MM.1S (cell line): Measurements from ENCODE around the gene OR10G6.

Experiments used
- DNase-seq: peaks from one replicate; pipeline ENCODE4 v3.0.0-alpha.2; 2015
- H2AFZ ChIP-seq: fragments of 300-600 bp; sonication (generic); 2 replicates; pipeline ENCODE4 v1.6.0; 2016; ENCODE audit warnings: antibody characterized with exemption, low read length
- H3F3A ChIP-seq: fragments of 300-600 bp; sonication (generic); 2 replicates; pipeline ENCODE4 v1.6.1; 2016; ENCODE audit warnings: mild to moderate bottlenecking, antibody characterized with exemption, low read length, moderate library complexity, mixed read lengths; ENCODE audit not compliant: insufficient read depth
- H3K27ac ChIP-seq: fragments of 300-600 bp; sonication (generic); 2 replicates; pipeline ENCODE4 v1.5.1; 2016; ENCODE audit warnings: mild to moderate bottlenecking, low read length
- H3K27me3 ChIP-seq: fragments of 300-600 bp; sonication (generic); replicated peaks from 2 replicates; pipeline ENCODE4 v1.6.0; 2016; ENCODE audit warnings: low read length; ENCODE audit not compliant: insufficient read depth
- H3K36me3 ChIP-seq: fragments of 300-600 bp; sonication (generic); replicated peaks from 2 replicates; pipeline ENCODE4 v1.6.1; 2016; ENCODE audit warnings: mild to moderate bottlenecking, low read length, mixed read lengths; ENCODE audit not compliant: insufficient read depth
- H3K4me1 ChIP-seq: fragments of 300-600 bp; sonication (generic); 2 replicates; pipeline ENCODE4 v1.6.1; 2016; ENCODE audit warnings: low read length, mixed read lengths
- H3K4me2 ChIP-seq: fragments of 300-600 bp; sonication (generic); 2 replicates; pipeline ENCODE4 v1.6.0; 2016; ENCODE audit warnings: low read depth, low read length
- H3K4me3 ChIP-seq: fragments of 300-600 bp; sonication (generic); 2 replicates; pipeline ENCODE4 v1.5.1; 2016; ENCODE audit warnings: low read length, mixed read lengths
- H3K79me2 ChIP-seq: fragments of 300-600 bp; sonication (generic); 2 replicates; pipeline ENCODE4 v1.6.1; 2016; ENCODE audit warnings: mixed run types, low read length, mixed read lengths
- H3K9ac ChIP-seq: fragments of 300-600 bp; sonication (generic); 2 replicates; pipeline ENCODE4 v1.6.1; 2016; ENCODE audit warnings: low read length, mixed read lengths
- H3K9me2 ChIP-seq: fragments of 300-600 bp; sonication (generic); replicated peaks from 2 replicates; pipeline ENCODE4 v1.6.1; 2016; ENCODE audit warnings: mild to moderate bottlenecking, low read length, mixed read lengths; ENCODE audit not compliant: insufficient read depth
- H3K9me3 ChIP-seq: fragments of 300-600 bp; sonication (generic); replicated peaks from 2 replicates; pipeline ENCODE4 v1.6.1; 2016; ENCODE audit warnings: mild to moderate bottlenecking, low read length, mixed read lengths; ENCODE audit not compliant: insufficient read depth
- H4K20me1 ChIP-seq: fragments of 300-600 bp; sonication (generic); 2 replicates; pipeline ENCODE4 v1.6.1; 2016; ENCODE audit warnings: mild to moderate bottlenecking, low read length, moderate library complexity, mixed read lengths; ENCODE audit not compliant: insufficient read depth
- EZH2 ChIP-seq: fragments of 300-600 bp; sonication (generic); optimal IDR thresholded peaks from 2 replicates; pipeline ENCODE3; 2017; ENCODE audit warnings: low read depth, mild to moderate bottlenecking, antibody characterized with exemption, low read length, mixed read lengths
- EZH2phosphoT487 ChIP-seq: fragments of 300-600 bp; sonication (generic); IDR thresholded peaks from 2 replicates; pipeline ENCODE4 v1.6.1; 2018; ENCODE audit warnings: antibody characterized with exemption, low read length
- TF ChIP-seq, protein P1 (sequence below): fragments of 300-600 bp; sonication (generic); IDR thresholded peaks from 2 replicates; pipeline ENCODE4 v1.5.1; 2016; ENCODE audit warnings: antibody characterized with exemption, low read length, mixed read lengths

Gene OR10G6

GRCh38 chr11:124012697-124013096 is 17.7 kb upstream of the OR10G6 start, which contains the start of gene OR10G4:
TSS of gene OR10G4 (plus strand) at chr11:124012997. CDS start at chr11:124015575, 2,578 bp downstream.
- no peaks in the 10 kb centered on the region for H3F3A ChIP-seq
- DNase-seq = no peak
- H3K9ac ChIP-seq = no peak within 1 kb of the TSS
- no peaks in the 10 kb centered on the region for H4K20me1 ChIP-seq
- no peaks in the 10 kb centered on the region for H3K27me3 ChIP-seq
- no peaks in the 10 kb centered on the region for H3K79me2 ChIP-seq
- no peaks in the 10 kb centered on the region for H3K36me3 ChIP-seq
- no peak within 1 kb of the TSS for H3K4me3 ChIP-seq
- no peaks in the 10 kb centered on the region for H3K9me3 ChIP-seq
- H3K27ac ChIP-seq = no peak within 1 kb of the TSS
- TF ChIP-seq EZH2phosphoT487 = no peak
- H3K4me2 ChIP-seq = no peak within 1 kb of the TSS
- no peak within 1 kb of the TSS for H2AFZ ChIP-seq
- H3K4me1 ChIP-seq = no peaks in the 10 kb centered on the region
- no peaks in the 10 kb centered on the region for H3K9me2 ChIP-seq

DNA sequence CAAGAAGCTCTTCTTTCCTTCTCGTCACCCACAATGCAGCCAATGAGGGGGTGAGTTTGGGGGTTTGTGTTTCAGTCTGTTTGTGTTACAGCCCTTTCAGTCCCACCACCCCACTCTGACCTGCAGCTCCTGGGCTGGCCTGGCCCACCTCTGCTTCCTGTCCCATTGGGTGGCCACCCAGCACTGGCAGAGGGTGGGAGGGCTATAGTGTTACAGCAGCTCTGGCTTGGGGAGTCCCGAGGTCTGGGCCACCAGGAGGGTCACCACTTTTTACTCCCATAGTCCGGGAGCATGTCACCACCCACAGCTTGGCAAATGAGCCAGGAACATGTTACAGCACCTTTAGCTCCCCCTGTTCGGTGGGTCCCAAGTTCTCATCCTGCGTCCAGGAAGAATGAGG is 15.7 kb downstream of the OR10G6 start:
- no peaks in the 10 kb centered on the region for H3K4me1 ChIP-seq
- H2AFZ ChIP-seq = no peak overlapping the region
- no peaks in the 10 kb centered on the region for H3K36me3 ChIP-seq
- H3F3A ChIP-seq = no peaks in the 10 kb centered on the region
- no peaks in the 10 kb centered on the region for H3K9me3 ChIP-seq
- H3K27me3 ChIP-seq = no peaks in the 10 kb centered on the region
- H3K27ac ChIP-seq = no peak overlapping the region
- H3K9ac ChIP-seq = no peak overlapping the region
- H3K9me2 ChIP-seq = no peaks in the 10 kb centered on the region
- H3K4me3 ChIP-seq = no peak overlapping the region
- TF ChIP-seq EZH2 (no peak), EZH2phosphoT487 (no peak)
- TF ChIP-seq, protein P1, sequence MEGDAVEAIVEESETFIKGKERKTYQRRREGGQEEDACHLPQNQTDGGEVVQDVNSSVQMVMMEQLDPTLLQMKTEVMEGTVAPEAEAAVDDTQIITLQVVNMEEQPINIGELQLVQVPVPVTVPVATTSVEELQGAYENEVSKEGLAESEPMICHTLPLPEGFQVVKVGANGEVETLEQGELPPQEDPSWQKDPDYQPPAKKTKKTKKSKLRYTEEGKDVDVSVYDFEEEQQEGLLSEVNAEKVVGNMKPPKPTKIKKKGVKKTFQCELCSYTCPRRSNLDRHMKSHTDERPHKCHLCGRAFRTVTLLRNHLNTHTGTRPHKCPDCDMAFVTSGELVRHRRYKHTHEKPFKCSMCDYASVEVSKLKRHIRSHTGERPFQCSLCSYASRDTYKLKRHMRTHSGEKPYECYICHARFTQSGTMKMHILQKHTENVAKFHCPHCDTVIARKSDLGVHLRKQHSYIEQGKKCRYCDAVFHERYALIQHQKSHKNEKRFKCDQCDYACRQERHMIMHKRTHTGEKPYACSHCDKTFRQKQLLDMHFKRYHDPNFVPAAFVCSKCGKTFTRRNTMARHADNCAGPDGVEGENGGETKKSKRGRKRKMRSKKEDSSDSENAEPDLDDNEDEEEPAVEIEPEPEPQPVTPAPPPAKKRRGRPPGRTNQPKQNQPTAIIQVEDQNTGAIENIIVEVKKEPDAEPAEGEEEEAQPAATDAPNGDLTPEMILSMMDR = no peak
- no peaks in the 10 kb centered on the region for H3K79me2 ChIP-seq
- DNase-seq = no peak
- no peaks in the 10 kb centered on the region for H4K20me1 ChIP-seq
- H3K4me2 ChIP-seq = no peak overlapping the region

DNA sequence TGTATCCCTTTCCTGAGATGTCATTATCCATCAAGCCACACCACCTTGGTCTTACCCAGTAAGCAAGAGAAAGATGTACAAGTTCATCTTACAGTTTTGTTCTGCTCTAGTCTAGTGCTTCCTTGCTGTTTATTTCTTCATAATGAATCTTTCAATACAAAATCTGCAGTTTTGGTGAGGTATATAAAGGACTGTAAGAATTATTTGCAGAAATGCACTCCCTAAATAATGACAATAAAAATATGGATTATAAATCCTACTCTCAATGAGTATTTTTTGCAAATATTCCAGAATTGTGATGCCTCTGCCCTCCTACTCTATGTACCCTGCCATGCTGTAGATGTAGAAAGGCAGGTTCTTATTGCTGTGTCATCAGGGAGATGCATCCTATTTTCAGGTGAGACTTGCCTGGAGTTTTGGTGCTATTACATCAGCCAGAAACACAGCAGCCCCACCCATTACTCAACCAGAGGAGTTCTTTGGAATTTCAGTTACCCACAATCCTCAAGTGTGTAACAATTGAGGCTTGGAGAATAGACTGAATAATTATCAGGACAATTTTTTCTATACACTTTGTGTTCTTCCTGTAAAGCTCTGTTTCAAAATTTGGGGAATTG is 17.1 kb downstream of the OR10G6 start, which contains the start of gene OR10S1:
OR10S1 (minus strand) TSS at position 51 of the 617 bp plus-strand sequence. CDS start 117 bp downstream, outside the sequence.
- Histone ChIP-seq H3K36me3 (no peaks in the 10 kb centered on the region), H3K4me1 (no peaks in the 10 kb centered on the region), H3K9me3 (no peaks in the 10 kb centered on the region), H3F3A (no peaks in the 10 kb centered on the region), H3K9me2 (no peaks in the 10 kb centered on the region), H3K27me3 (no peaks in the 10 kb centered on the region), H3K4me3 (no peak within 1 kb of the TSS), H3K4me2 (no peak within 1 kb of the TSS), H3K79me2 (no peaks in the 10 kb centered on the region), H2AFZ (no peak within 1 kb of the TSS), H3K9ac (no peak within 1 kb of the TSS), H3K27ac (no peak within 1 kb of the TSS), H4K20me1 (no peaks in the 10 kb centered on the region)
- TF ChIP-seq, protein P1 = no peak
- DNase-seq = no peak

DNA sequence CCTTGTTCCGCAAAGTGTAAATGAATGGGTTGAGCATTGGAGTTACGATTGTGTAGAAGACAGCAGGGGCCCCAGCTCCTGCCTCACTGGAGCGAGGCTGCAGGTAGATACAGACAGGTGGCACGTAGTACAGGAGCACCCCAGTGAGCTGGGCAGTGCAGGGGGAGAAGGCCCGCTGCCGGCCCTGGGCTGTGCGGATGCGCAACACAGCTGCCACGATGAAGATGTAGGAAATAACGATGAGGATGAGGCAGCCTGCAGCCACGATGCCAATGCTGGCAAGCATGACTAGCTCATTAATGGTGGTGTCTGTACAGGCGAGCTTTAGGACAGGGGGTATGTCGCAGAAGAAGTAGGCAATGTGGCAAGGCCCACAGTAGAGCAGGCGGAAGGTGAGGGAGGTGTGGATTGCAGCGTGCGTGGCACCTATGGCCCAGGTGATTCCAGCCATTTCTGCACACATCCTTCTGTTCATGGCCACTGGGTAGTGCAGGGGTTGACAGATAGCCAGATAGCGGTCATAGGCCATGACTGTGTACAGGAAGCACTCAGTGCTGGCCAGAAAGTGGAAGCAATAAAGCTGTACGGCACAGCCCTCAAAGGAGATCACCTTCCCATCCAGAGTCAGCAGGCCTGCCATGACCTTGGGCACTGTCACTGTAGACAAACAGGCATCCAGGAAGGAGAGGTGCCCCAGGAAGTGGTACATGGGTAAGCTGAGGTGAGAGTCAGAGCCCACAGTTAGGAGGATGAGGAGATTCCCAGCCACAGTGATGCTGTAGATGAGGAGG is 18.0 kb downstream of the OR10G6 start:
- Histone ChIP-seq H3K4me2 (no peak overlapping the region), H3K9ac (no peak overlapping the region), H3K4me1 (no peaks in the 10 kb centered on the region), H3K4me3 (no peak overlapping the region), H3K9me2 (no peaks in the 10 kb centered on the region), H4K20me1 (no peaks in the 10 kb centered on the region), H2AFZ (no peak overlapping the region), H3K27ac (no peak overlapping the region), H3K9me3 (no peaks in the 10 kb centered on the region), H3F3A (no peaks in the 10 kb centered on the region), H3K27me3 (no peaks in the 10 kb centered on the region), H3K79me2 (no peaks in the 10 kb centered on the region), H3K36me3 (no peaks in the 10 kb centered on the region)
- no peak for DNase-seq
- TF ChIP-seq, protein P1 = no peak
- TF ChIP-seq EZH2 (no peak), EZH2phosphoT487 (no peak)
